Endometrial microvascular endothelial cells (primary cell): ENCODE results near the gene OGFR. TPM values are rescaled to one million over a fixed set of nuclear protein-coding genes. Genes with fewer than 3 reads are reported as not detected.
"Not testable (repeated sequence)": the region's sequence is repeated elsewhere in the genome, so short reads cannot be mapped to it uniquely, and the experiment has no call there.

Source experiments
- in situ Hi-C: cut with HindIII; loops from 2 replicates; pipeline ENCODE4 v1.10.0; 2017; ENCODE audit warnings: low sequenced_read_pairs, low pct_unique_long_range_greater_than_20kb; ENCODE audit errors: inconsistent ontology term
- total RNA-seq: library from RNA; depleted of rRNA; stranded (reverse); fragments of >200 nt; gene quantifications from one replicate; pipeline ENCODE4 v1.2.3, GENCODE V29; 2015; ENCODE audit errors: inconsistent ontology term

The OGFR gene
- total RNA-seq, 1 donor from 2014 or later, result 55.3 TPM

DNA sequence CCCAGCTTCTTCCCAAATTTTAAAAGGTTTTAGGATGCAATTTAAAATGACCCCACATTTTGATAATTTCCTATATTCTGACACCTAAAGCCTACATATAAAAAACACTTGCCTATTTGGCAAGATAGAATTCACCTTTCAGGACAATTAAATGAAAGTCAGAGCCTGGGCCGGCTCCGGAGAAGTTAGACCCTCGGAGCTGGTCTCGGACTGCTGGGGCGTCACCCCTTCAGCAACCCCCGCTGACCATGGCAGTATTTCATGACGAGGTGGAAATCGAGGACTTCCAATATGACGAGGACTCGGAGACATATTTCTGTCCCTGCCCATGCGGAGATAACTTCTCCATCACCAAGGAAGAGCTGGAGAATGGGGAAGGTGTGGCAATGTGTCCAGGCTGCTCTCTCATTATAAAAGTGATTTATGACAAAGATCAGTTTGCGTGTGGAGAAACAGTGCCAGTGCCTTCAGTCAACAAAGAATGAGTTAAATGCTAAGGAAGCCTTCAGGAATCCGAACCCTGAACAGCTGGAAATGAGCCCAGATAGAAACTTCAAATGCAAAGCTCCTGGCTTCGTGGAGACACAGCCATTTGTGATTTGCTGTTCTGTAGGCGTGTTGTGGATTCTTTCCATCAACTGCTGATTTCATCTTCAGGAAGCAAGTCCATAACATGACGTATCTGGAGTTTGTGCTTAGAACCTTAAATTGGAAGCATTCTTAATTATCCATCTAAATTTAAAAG, 41.0 kb downstream of the OGFR start:
- in situ Hi-C loops, result no loop called here

DNA sequence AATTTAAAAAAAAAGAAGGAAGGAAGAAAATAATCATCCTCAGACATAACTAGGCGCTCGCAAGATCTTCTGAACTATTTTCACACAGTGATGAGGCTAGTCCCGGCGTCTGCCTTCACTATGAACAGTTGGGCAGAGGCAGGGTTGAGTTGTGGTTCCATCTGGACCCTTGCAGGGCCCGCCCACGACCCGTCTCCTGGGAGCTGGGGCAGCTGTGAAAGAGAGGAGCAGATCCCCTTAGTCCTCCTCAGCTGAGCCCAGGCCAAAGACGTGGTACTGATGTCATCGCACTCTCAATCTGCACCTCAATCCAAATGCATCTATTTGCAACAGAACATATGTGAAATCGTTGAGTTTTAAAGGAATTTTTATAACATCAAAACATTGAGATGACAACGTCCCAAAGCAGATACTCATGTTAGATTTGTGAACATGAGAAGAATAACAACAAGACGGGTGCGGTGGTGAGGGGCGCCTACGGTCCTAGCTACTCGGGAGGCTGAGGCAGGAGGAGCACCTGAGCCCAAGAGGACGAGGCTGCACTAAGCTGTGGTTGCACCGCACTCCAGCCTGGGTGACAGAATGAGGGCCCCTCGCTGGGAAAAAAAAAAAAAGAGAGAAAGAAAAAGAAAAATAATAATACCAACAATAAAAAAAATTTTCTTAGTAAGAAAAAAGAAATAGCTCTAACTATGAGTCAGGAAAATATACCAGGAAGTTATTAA, 41.7 kb downstream of the OGFR start:
- in situ Hi-C loops, result no loop called here

DNA sequence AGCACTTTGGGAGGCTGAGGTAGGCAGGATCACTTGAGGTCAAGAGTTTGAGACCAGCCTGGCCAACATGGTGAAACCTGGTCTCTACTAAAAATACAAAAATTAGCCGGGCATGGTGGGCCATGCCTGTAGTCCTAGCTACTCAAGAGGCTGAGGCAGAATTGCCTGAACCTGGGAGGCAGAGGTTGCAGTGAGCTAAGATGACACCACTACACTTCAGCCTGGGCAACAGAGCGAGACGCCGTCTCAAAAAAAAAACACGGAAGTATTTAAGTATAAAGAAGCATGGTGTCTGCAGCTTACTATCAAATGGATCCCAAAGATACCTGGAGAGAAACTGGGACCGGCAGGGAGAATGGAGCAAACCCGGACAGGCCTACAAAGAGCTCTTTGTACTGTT, 44.3 kb downstream of the OGFR start:
- in situ Hi-C loops, result not testable (repeated sequence)

DNA sequence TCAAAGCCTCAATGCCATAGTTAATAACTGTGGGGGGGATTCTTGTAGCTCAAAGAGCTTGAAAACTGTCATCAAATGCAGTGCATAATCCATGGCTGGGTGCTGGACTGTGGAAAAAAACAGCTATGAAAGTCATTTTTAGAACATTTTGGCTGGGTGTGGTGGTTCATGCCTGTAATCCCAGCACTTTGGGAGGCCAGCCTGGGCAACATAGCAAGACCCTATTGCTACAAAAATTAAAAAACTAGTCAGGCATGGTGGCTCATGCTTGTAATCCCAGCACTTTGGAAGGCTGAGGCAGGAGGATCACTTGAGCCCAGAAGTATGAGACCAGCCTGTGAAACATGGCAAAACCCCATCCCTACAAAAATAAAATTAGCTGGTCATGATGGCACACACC, 44.8 kb downstream of the OGFR start:
- in situ Hi-C loops, result no loop called here

DNA sequence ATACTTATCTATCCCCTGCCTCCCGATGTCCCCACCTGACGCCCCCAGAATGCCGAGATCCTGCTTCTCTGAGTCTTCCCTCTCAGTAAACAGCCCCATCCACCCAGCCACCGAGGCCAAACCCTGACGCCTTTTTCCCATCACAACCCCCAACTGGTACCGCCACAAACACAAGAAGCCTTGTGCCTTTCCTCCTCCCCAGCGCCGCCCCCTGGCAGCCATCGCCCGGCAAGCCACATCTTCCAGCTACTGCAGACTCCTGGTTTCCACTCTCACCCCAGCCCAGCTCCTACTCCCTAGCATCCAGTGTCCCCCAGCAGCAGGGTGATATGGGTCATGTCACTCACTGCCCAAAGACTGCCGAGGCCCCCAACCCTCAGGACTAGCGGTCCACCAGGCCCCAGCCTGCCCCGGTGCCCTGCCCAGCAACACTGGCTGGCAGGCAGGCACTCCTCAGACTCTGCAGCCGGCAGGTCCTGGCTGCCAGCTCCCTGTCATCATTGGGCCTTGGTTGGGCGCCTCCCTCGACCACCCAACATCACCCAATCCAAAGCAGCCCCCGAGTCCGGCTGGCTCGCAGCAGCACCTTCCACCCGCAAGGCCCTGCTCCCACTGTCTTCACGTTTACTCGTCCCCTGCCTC, 45.8 kb downstream of the OGFR start:
- in situ Hi-C loops, result no loop called here

DNA sequence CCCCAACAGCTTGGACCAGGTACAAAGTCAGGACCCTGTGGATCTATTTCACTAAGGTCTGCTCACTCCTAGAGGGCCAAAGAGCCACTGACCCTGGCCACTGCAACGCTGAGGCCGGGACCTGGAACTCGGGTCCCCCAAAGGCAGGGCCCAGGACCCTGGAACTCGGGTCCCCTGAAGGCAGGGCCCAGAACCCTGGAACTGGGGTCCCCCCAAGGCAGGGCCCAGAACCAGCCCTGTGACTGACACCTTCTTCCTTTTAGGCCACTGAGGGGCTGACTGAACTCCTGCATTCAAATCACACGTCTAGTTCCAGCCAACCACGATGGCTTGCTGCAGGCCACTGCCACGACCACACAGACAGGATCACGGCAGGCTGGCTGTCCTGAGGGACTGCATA, 47.6 kb downstream of the OGFR start:
- in situ Hi-C loops, result no loop called here

DNA sequence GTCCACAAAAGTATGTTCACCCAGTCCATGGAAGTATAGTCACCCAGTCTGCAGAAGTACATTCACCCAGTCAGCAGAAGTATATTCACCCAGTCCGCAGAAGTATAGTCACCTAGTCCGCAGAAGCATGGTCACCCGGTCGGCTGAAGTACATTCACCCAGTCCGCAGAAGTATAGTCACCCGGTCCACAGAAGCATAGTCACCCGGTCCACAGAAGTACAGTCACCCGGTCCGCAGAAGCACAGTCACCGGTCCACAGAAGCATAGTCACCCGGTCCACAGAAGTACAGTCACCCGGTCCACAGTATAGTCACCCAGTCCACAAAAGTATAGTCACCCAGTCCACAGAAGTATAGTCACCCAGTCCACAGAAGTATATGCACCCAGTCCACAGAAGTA, 48.2 kb downstream of the OGFR start:
- in situ Hi-C loops, result no loop called here

DNA sequence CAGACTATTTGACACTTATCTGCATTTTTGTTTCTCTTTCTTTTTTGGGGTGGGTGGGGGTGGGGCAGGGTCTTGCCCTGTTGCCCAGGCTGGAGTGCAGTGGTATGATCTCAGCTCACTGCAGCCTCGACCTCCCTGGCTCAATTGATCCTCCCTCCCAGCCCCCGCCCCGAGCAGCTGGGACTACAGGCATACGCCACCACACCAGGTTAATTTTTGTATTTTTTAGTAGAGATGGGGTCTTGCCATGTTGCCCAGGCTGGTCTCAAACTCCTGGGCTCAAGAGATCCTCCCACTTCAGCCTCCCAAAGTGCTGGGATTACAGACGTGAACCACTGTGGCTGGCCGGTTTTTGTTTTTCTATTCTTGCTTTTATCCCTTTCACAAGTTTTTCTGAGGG, 48.7 kb downstream of the OGFR start:
- in situ Hi-C loops, result not testable (repeated sequence)

DNA sequence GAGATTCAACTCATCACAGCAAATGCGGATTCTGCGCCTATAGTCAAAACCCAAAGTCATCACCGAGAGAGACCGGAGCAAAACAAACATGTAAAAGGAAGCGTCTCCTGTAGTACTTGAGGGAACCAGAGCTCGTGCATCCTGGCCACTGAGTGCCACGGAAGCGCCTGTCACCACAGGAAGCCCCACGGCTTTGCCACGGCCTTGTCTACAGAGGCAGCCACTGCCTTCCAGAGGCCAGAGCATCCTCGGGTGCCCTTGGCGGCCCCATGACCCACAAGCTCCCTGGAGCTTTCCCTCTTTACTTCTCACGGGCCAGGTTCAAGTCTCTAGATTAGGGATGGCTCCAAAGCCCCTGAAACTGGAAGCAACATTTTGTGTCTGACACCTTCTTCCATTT, 49.5 kb downstream of the OGFR start:
- in situ Hi-C loops, result no loop called here

DNA sequence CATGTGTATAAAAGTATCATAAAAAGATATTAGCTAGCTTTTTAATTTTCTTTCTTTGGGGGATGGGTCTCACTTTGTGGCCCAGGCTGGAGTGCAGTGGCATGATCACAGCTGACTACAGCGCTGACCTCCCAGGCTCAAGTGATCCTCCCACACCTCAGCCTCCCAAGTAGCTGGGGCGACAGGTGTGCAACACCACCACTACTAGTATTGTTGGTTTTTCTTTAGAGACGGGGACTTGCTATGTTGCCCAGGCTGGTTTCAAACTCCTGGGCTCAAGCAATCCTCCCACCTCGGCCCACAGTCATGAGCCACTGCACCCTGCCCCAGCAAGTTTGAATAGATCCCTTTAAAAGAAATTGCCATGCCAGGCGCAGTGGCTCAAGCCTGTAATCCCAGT, 50.5 kb downstream of the OGFR start:
- in situ Hi-C loops, result no loop called here

DNA sequence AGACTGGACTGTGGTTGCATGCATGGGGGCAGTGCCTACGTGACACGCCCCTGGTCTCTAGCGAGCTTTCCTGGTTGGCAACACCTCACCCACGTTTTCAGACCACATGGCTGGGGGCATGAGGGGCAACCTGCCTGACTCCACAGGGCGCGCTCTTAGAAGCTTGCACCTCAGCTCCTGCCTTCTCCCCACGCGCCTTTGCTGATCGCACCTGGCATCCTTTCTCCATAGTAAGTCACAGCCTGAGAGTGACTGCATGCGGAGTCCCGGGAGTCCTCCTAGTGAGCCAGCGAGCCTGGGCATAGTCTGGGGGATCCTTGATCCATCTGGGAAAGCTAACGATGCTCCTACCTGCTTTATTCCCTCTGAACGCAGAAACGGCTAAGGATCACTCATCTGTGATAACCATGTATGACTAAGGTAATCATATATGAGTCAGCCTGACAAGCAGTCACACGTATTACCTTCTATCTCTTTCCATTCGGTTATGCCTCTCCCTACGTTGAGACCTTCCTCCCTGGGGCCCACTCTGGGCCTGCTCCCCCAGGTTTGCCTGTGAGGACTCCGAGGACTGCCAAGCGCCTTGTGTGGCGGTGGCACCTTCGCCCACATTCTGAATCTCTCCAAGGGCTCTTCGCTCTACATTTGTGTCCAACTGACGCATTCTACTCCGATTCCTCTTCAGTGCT, 52.4 kb downstream of the OGFR start:
- in situ Hi-C loops, result no loop called here

DNA sequence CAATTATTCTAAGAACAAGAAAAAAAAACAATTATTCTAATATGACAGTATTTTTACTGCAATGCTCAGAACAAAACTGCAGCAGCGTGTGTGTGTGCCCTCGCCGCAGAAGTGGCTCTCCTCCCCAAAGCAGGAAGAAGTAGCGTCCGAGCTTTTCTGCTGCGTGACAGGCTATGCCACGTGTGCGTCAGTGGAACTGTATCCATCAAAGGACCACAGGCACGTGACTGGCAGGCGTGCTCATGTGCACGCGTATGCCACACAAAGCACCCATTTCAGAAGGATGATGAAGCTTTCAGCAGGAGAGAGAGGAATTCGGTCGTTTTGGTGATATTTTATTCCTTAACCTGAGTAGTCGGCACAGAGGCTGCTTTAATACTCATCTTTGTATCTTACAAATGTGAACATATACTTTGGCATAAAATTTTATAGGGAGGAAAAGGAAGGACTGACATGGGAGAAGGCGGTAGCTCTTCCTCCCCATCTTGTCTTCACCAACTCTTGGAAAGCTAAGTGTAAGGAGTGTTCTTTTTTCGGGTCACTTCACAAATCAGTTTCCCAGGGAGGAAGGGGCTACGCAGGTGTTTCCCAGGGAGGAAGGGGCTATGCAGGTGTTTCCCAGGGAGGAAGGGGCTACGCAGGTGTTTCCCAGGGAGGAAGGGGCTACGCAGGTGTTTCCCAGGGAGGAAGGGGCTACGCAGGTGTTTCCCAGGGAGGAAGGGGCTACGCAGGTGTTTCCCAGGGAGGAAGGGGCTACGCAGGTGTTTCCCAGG, 53.6 kb downstream of the OGFR start:
- in situ Hi-C loops, result no loop called here

DNA sequence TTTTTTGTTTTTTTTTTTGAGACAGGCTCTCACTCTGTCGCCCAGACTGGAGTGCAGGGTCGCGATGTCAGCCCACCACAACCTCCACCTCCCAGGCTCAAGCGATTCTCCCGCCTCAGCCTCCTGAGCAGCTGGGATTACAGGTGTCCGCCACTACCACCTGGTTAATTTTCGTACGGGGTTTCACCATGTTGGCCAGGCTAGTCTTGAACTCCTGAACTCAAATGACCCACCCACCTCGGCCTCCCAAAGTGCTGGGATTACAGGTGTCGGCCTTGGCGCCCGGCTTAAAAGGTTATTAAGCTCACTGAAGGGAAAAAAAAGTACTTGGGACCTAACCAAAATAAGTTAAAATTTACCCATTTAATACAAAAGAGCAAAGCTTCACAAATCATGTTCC, 55.1 kb downstream of the OGFR start:
- in situ Hi-C loops, result no loop called here

DNA sequence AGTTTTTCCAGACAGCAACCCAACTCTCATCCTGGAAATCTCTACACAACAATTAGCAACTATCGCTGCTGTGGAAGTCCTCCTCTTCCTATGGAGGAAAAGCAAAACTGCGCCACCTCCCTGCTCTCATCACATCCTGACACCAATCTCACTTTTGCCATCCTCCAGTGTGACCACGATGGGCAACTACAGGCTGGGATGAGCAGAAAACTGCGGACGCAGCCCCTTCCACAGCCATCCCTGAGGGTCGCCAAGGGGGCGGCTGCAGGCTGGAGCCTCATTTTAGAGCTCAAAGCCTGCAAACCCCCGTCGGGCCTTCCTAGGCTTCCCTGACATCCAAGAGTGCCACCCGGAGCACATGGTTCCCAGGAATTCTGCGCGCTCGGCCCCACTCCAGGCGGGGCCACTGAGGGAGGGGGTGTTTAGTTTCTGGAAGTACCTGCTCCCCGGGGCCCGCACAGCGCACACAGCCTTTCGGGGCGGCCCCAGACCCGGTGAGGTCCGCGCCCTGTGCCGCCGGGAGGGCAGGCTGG, 55.8 kb downstream of the OGFR start:
- in situ Hi-C loops, result no loop called here

DNA sequence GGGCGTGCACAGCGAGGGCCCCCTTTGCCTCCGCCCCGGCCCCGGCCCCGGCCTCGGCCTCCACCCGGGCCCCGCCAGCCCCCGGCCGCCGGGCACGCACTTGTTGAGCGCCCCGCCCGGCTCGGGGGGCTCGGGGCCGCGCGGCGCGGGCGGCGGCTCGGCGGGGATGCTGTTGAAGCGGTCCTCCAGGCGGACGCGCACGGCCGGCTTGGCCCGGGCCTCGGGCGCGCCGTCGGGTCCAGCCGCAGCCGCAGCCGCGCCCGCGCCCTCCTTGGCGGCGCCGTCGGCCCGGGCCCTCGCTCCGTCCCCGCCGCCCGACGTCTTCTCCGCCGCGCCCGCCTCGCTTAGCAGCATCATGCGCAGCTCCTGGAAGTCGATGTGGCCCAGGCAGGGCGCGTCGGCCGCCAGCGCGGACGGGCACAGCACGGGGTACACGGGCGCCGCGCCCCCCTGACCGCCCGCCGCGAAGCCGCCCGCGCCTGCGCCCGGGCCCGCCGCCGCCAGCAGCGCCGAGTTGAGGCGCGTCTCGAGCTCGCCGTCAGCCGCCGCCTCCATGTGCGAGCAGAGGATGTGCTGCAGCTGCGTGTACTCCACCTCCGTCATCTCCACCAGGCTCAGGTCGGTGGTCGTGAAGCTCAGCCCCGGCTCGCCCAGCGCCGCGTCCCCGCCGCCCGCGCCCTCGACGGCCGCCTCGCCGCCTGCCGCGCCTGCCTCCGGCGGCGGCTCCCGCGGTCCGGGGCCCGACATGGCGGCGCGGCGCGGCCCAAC, 56.5 kb downstream of the OGFR start:
- in situ Hi-C loops, result no loop called here

DNA sequence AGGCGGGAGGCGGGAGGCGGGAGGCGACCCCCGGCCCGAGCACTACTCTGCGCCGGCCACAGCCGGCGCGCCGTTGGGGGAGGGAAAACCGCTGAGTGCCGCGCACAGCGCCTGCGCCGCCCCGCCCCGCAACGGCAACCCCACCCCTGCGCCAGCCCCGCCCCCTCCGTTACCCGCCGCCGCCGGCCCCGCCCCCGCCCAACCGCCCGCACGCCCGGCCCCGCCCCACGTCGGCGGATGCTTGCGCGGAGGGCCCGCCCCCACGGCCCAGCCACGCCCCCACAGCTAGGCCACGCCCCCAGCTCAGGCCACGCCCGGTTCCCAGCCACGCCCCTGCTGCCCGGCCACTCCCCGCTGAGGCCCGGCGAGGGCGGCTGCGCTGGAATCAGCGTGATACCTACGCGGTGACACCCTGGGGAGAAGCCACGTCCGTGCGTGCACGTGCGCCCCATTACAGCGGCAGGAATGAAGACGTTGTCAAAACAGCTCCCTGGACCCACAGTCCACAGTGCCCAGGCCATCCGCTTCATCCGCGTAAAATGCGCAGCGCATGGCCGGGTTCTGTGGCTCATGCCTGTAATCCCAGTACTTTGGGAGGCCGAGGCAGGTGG, 57.2 kb downstream of the OGFR start, which contains the start of gene TCFL5:
TSS of gene TCFL5 (minus strand) at position 97 of the 611 bp plus-strand sequence. CDS start 152 bp downstream, outside the sequence.
- in situ Hi-C loops, result no loop called here
